Neuronal stem cell (in vitro differentiated cells): ENCODE results near the gene CYS1.

Source experiments
- DNase-seq: peaks from one replicate; pipeline ENCODE4 v3.0.0-alpha.2; 2013; ENCODE audit warnings: low spot score
- H2AFZ ChIP-seq: one replicate; pipeline ENCODE4 v1.6.1; 2013; ENCODE audit warnings: mild to moderate bottlenecking, low read length, inconsistent platforms
- H2AK5ac ChIP-seq: 2 replicates; pipeline ENCODE4 v1.6.1; 2013; ENCODE audit warnings: low read depth, mild to moderate bottlenecking, inconsistent platforms, low read length, moderate library complexity, mixed read lengths
- H2BK120ac ChIP-seq: 2 replicates; pipeline ENCODE4 v1.6.1; 2013; ENCODE audit warnings: low read depth, mild to moderate bottlenecking, inconsistent platforms, low read length, moderate library complexity, mixed read lengths
- H2BK12ac ChIP-seq: one replicate; pipeline ENCODE4 v1.6.1; 2013; ENCODE audit warnings: low read length, inconsistent platforms
- H2BK15ac ChIP-seq: 2 replicates; pipeline ENCODE4 v1.6.1; 2013; ENCODE audit warnings: mild to moderate bottlenecking, low read length, inconsistent platforms, mixed read lengths
- H2BK5ac ChIP-seq: one replicate; pipeline ENCODE4 v1.6.1; 2013; ENCODE audit warnings: inconsistent platforms, mild to moderate bottlenecking, low read length, moderate library complexity
- H3K14ac ChIP-seq: one replicate; pipeline ENCODE4 v1.6.1; 2013; ENCODE audit warnings: low read length, inconsistent platforms
- H3K18ac ChIP-seq: 2 replicates; pipeline ENCODE4 v1.6.1; 2013; ENCODE audit warnings: low read length, inconsistent platforms
- H3K23ac ChIP-seq: 2 replicates; pipeline ENCODE4 v1.6.1; 2013; ENCODE audit warnings: low read depth, mild to moderate bottlenecking, mixed read lengths, low read length, inconsistent platforms; ENCODE audit not compliant: poor library complexity
- H3K27ac ChIP-seq: replicated peaks from 3 replicates; pipeline ENCODE4 v1.5.1; 2013; ENCODE audit warnings: low read length, inconsistent platforms
- H3K27me3 ChIP-seq, 3 experiments: 2 replicates each; pipeline ENCODE4 v1.6.1; 2013; ENCODE audit warnings: low read length in 3 of 3, mild to moderate bottlenecking in 2 of 3, inconsistent platforms in 1 of 3, low read depth in 1 of 3, mixed read lengths in 1 of 3, moderate library complexity in 1 of 3; ENCODE audit not compliant: control insufficient read depth in 3 of 3, insufficient read depth in 3 of 3
- H3K36me3 ChIP-seq, 2 donors: replicated peaks in 1 of 2; 2 replicates each; pipeline ENCODE4 v1.6.1; 2013; ENCODE audit warnings: low read length in 2 of 2; ENCODE audit not compliant: control insufficient read depth in 2 of 2, insufficient read depth in 2 of 2
- H3K4ac ChIP-seq: 2 replicates; pipeline ENCODE4 v1.6.1; 2013; ENCODE audit warnings: inconsistent platforms, mild to moderate bottlenecking, low read length, moderate library complexity
- H3K4me1 ChIP-seq, 2 donors: 1 replicate in 1 of 2; 2 replicates in 1 of 2; pipeline ENCODE4 v1.6.1; 2013; ENCODE audit warnings: low read length in 2 of 2, low read depth in 1 of 2; ENCODE audit not compliant: control insufficient read depth in 2 of 2, insufficient read depth in 1 of 2
- H3K4me2 ChIP-seq: one replicate; pipeline ENCODE4 v1.6.1; 2013; ENCODE audit warnings: mild to moderate bottlenecking, low read length, inconsistent platforms; ENCODE audit not compliant: insufficient read depth, poor library complexity, severe bottlenecking
- H3K4me3 ChIP-seq, 2 donors: 2 replicates each; pipeline ENCODE4 v1.5.1; 2013; ENCODE audit warnings: low read length in 2 of 2, mild to moderate bottlenecking in 2 of 2, inconsistent platforms in 1 of 2, moderate library complexity in 1 of 2
- H3K79me1 ChIP-seq: one replicate; pipeline ENCODE4 v1.6.1; 2013; ENCODE audit warnings: low read depth, mild to moderate bottlenecking, inconsistent platforms, low read length, moderate library complexity
- H3K9ac ChIP-seq: one replicate; pipeline ENCODE4 v1.6.1; 2013; ENCODE audit warnings: mild to moderate bottlenecking, low read depth, low read length, inconsistent platforms; ENCODE audit not compliant: poor library complexity
- H3K9me3 ChIP-seq, 2 donors: replicated peaks in 1 of 2; 2 replicates each; pipeline versions ENCODE3 to v1.6.1; 2013; ENCODE audit warnings: low read length in 2 of 2, mild to moderate bottlenecking in 2 of 2, inconsistent platforms in 1 of 2, low read depth in 1 of 2, mixed read lengths in 1 of 2, moderate library complexity in 1 of 2; ENCODE audit not compliant: control insufficient read depth in 2 of 2, insufficient read depth in 1 of 2
- H4K8ac ChIP-seq: one replicate; pipeline ENCODE4 v1.6.1; 2013; ENCODE audit warnings: low read depth, mild to moderate bottlenecking, inconsistent platforms, low read length, moderate library complexity
- H4K91ac ChIP-seq: one replicate; pipeline ENCODE4 v1.6.1; 2013; ENCODE audit warnings: low read length, low read depth, mild to moderate bottlenecking, inconsistent platforms; ENCODE audit not compliant: poor library complexity
- WGBS, 2 donors: extraction: QIAGEN DNeasy Blood & Tissue Kit; methylation state at CpG; one replicate each; pipeline ENCODE4 v1.1.7; 2013; ENCODE audit warnings: missing lambda C conversion rate in 2 of 2, mixed read lengths in 1 of 2; ENCODE audit not compliant: insufficient read length in 2 of 2, insufficient replicate concordance in 1 of 2; ENCODE audit errors: extremely low coverage in 2 of 2; 5-methylcytosine and 5-hydroxymethylcytosine counted together

The CYS1 gene

DNA sequence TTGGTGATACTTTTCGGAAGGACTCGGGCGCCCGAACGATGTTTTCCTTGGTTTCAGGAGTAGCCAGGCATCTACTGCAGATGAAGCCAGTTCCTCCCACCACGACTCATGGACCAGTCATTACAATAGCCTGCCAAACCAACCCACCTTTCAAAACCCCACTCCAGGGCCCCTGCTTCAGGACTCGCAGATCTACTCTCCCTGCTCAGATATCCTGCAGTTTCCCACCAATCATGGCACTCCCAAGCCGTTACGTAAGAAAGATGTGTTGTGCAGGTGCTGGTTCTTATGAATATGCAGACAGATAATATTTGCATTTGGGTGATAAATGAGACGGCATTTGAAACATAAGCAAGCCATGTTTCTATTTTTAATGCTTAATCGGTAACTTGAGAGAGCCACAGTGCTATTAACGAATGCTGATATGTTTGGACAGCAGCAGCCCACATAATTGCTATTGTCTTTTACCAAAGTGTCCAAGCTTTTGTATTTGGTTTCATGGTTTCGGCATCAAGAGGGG, 3.5 kb upstream of the CYS1 start:
- no peak overlapping the region for H3K4ac ChIP-seq
- H2BK120ac ChIP-seq, result no peak overlapping the region
- no peak overlapping the region for H3K9ac ChIP-seq
- H2BK12ac ChIP-seq, result no peak overlapping the region
- H2BK15ac ChIP-seq, result no peak overlapping the region
- H3K27ac ChIP-seq, result no peak overlapping the region
- H4K91ac ChIP-seq, result no peak overlapping the region
- H2BK5ac ChIP-seq, result no peak overlapping the region
- H3K36me3 ChIP-seq, result no peaks in the 10 kb centered on the region
- no CpG with 5 or more reads among the region's 13 CpGs for WGBS, 2 donors
- no peak for DNase-seq
- no peak overlapping the region for H2AK5ac ChIP-seq
- H3K9me3 ChIP-seq, result no peaks in the 10 kb centered on the region
- no peak overlapping the region for H3K4me2 ChIP-seq
- no peak overlapping the region for H3K14ac ChIP-seq
- no peak overlapping the region for H3K4me3 ChIP-seq
- no peak overlapping the region for H3K18ac ChIP-seq
- peaks cover 6 to 64% (median 27%) of the 10 kb centered on the region in 3 experiments for H3K27me3 ChIP-seq
- no peak overlapping the region for H4K8ac ChIP-seq
- no peaks in the 10 kb centered on the region for H3K79me1 ChIP-seq
- no peak overlapping the region for H3K23ac ChIP-seq
- H2AFZ ChIP-seq, result no peak overlapping the region
- H3K4me1 ChIP-seq, result peaks cover 3 to 5% of the 10 kb centered on the region in 2 donors

DNA sequence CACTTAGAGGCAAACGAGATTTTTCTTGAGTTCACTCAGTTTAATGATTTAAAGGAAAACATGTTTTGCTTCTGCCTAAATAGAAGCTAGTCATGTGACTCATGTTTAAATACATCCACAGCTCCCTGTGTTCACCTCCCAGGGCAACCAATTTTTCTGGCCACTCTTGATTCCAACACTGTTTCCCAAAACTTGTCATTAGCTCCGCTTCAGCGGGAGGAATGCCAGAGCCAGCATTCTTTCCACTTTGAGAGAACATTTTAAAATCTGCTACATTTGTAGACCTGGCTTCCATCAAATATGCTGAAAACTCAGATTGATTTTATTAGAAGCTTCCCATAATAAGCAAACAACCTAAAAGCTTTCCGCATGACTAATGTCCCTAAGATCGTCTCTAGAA, 2.8 kb upstream of the CYS1 start:
- Histone ChIP-seq H2BK5ac (no peak overlapping the region), H2AK5ac (no peak overlapping the region), H3K27me3 (peaks cover 9 to 71% (median 34%) of the 10 kb centered on the region in 3 experiments), H2BK120ac (no peak overlapping the region), H3K4me1 (peaks cover 3 to 5% of the 10 kb centered on the region in 2 donors), H3K4me3 (no peak overlapping the region), H3K9me3 (no peaks in the 10 kb centered on the region), H4K8ac (no peak overlapping the region), H3K27ac (no peak overlapping the region), H2BK12ac (no peak overlapping the region), H3K14ac (no peak overlapping the region), H3K9ac (no peak overlapping the region), H3K79me1 (no peaks in the 10 kb centered on the region), H4K91ac (no peak overlapping the region), H3K36me3 (no peaks in the 10 kb centered on the region), H3K4ac (no peak overlapping the region), H2AFZ (no peak overlapping the region), H3K18ac (no peak overlapping the region), H2BK15ac (no peak overlapping the region), H3K23ac (no peak overlapping the region), H3K4me2 (no peak overlapping the region)
- no CpG with 5 or more reads among the region's 5 CpGs for WGBS, 2 donors
- no peak for DNase-seq

DNA sequence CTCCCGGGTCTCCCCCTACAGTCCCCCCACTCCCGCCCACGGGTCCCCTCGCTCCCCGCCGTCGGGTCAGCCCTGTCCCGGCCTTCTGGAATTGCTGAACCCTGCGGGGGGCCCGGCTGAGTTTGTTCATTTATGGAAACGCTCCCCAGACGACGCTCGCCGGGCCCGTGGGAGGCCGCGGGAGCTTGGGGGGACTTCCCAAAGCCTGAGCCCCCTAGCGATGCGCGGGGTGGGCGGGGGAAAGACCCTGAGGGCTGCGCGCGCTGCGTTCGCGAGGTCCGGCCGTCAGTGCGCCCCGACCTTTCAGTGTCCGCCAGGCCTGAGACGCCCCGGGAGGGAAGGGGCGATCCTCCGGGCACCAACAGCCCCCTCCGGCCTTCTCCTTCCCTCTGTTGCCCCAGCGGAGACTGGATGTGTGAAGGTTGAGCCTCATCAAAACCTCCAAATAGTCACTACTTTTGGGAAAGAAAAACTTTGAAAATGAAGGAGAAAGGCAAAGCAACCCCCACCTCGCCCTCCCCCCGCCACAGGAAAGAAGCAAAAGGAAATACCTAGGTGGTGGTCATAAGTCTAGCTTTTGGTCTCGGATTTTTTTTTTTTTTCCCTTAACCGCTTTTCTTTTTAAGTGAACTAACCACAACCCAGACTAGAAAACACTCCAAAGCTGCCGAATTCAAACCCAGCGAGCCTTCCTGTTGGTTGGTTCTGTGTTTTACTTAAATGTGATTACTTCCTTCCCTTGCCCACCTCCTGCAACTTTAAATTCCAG, 509 bp upstream of the CYS1 start:
- Histone ChIP-seq H3K14ac (no peak overlapping the region), H3K4me1 (peaks cover 3 to 5% of the 10 kb centered on the region in 2 donors), H2BK15ac (peak overlapping the region; percentile 60), H2BK120ac (no peak overlapping the region), H3K9me3 (no peaks in the 10 kb centered on the region), H3K23ac (peak overlapping the region; percentile 82), H3K36me3 (no peaks in the 10 kb centered on the region), H4K91ac (no peak overlapping the region), H3K9ac (peak overlapping the region; percentile 74), H3K27me3 (peaks cover 9 to 90% (median 42%) of the 10 kb centered on the region in 3 experiments), H3K4me2 (peak overlapping the region; percentile 48), H3K27ac (no peak overlapping the region), H2AFZ (peak overlapping the region; percentile 90), H3K79me1 (no peaks in the 10 kb centered on the region), H4K8ac (no peak overlapping the region), H3K4ac (no peak overlapping the region), H2BK5ac (no peak overlapping the region), H2BK12ac (no peak overlapping the region), H3K4me3 (peak overlapping the region in 1 of 2 donors; percentile 52), H3K18ac (peak overlapping the region; percentile 71), H2AK5ac (no peak overlapping the region)
- WGBS, 2 donors, result no CpG with 5 or more reads among the region's 45 CpGs
- DNase-seq, result no peak

DNA sequence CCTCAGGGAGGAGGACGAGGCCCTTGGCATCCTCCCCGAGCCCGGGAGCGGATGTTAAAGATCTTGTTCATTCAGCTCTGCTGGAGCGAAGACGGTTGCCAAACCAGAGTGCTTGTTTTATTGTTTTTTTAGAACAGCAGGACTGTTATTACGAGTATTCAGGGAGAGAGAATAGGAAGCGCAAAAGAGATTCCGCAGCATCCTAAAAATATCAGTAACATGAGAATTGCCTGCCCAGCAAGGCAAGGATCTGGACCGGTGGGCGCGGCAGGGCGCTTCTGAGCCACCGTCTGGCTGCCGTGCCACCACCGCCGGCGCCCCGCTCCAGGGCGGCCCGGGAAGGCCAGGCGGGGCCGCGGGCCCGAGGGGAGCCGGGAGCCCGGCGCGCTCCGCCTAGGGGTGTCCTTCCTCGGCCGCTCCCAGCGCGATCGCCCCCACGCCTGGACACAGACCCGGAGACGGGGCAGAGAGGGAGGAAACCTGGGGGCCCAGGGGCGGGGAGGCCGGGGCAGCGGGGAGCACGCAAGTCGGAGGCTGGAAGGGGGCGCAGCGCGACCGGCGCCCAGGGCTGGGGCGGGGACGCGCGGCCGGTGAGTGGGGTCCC, 843 bp downstream of the CYS1 start:
- no CpG with 5 or more reads among the region's 53 CpGs for WGBS, 2 donors
- H2BK15ac ChIP-seq, result no peak overlapping the region
- H3K4ac ChIP-seq, result no peak overlapping the region
- H2AK5ac ChIP-seq, result no peak overlapping the region
- H2BK5ac ChIP-seq, result no peak overlapping the region
- H4K8ac ChIP-seq, result no peak overlapping the region
- no peak overlapping the region for H3K14ac ChIP-seq
- H3K27me3 ChIP-seq, result peaks cover 9 to 90% (median 41%) of the 10 kb centered on the region in 3 experiments
- H2BK120ac ChIP-seq, result no peak overlapping the region
- no peaks in the 10 kb centered on the region for H3K79me1 ChIP-seq
- H3K27ac ChIP-seq, result no peak overlapping the region
- DNase-seq, result peak; percentile 33
- no peak overlapping the region for H2BK12ac ChIP-seq
- peak overlapping the region; percentile 64 for H3K4me2 ChIP-seq
- peak overlapping the region; percentile 67 for H3K18ac ChIP-seq
- no peaks in the 10 kb centered on the region for H3K36me3 ChIP-seq
- H3K23ac ChIP-seq, result no peak overlapping the region
- no peaks in the 10 kb centered on the region for H3K9me3 ChIP-seq
- H3K4me1 ChIP-seq, result peaks cover 3 to 5% of the 10 kb centered on the region in 2 donors
- H2AFZ ChIP-seq, result peak overlapping the region; percentile 90
- peak overlapping the region; percentile 28 to 76 for H3K4me3 ChIP-seq
- H4K91ac ChIP-seq, result no peak overlapping the region
- H3K9ac ChIP-seq, result no peak overlapping the region
